Measurements from ENCODE around the gene IMMP2L.
"Not testable (repeated sequence)": the region's sequence is repeated elsewhere in the genome, so short reads cannot be mapped to it uniquely, and the experiment has no call there.

Gene IMMP2L

DNA sequence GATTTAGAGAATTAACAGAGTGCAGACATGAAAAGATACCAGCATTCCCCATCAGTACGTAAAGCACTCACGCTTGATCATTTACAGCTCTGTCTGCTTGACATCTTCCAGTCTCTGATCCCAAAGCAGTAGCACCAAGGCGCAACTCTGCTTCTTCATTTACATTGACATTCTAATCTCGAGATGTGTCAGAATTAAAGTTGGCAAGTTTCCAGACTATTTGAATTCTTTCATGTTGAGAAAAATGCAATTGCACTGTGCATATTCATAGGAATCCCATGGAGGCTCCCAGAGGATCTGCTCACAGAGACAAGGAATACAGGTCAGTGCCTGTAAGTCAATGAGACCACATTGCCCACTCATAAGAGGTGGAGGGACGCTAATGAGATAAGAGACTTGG lies 287.4 kb downstream of the IMMP2L start:
- H3K79me2 ChIP-seq (ENCODE audit: insufficient read depth, low read length): no peaks in the 10 kb centered on the region
- H2AFZ ChIP-seq (ENCODE audit: low read depth, low read length): no peak overlapping the region
- no peaks in the 10 kb centered on the region for H3K9me3 ChIP-seq (ENCODE audit: insufficient read depth, low read length, severe bottlenecking)
- DNase-seq: no peak
- H3K4me3 ChIP-seq (ENCODE audit: low read depth in 1 of 2, low read length in 2 of 2): no peak overlapping the region
- ATAC-seq (ENCODE audit: insufficient read depth, low read depth): no peak
- no peak overlapping the region for H3K27ac ChIP-seq (ENCODE audit: low read length)
- H3K9ac ChIP-seq (ENCODE audit: low read depth, low read length): no peak overlapping the region
- no peak overlapping the region for H3K4me2 ChIP-seq (ENCODE audit: insufficient read depth, low read length)
- no peaks in the 10 kb centered on the region for H3K4me1 ChIP-seq (ENCODE audit: insufficient read depth, low read length)
- no peaks in the 10 kb centered on the region for H3K27me3 ChIP-seq (ENCODE audit: insufficient read depth, low read length, poor library complexity)
- TF ChIP-seq, protein P1, sequence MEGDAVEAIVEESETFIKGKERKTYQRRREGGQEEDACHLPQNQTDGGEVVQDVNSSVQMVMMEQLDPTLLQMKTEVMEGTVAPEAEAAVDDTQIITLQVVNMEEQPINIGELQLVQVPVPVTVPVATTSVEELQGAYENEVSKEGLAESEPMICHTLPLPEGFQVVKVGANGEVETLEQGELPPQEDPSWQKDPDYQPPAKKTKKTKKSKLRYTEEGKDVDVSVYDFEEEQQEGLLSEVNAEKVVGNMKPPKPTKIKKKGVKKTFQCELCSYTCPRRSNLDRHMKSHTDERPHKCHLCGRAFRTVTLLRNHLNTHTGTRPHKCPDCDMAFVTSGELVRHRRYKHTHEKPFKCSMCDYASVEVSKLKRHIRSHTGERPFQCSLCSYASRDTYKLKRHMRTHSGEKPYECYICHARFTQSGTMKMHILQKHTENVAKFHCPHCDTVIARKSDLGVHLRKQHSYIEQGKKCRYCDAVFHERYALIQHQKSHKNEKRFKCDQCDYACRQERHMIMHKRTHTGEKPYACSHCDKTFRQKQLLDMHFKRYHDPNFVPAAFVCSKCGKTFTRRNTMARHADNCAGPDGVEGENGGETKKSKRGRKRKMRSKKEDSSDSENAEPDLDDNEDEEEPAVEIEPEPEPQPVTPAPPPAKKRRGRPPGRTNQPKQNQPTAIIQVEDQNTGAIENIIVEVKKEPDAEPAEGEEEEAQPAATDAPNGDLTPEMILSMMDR (IDR thresholded peaks at IDR 0.05; ENCODE audit: borderline replicate concordance, extremely low read depth, low read length, poor library complexity, severe bottlenecking): no peak
- TF ChIP-seq EZH2 (IDR thresholded peaks at IDR 0.05; ENCODE audit: borderline replicate concordance, low read depth, low read length, severe bottlenecking): no peak
- H3K36me3 ChIP-seq (ENCODE audit: insufficient read depth, low read length): no peaks in the 10 kb centered on the region
- no peaks in the 10 kb centered on the region for H4K20me1 ChIP-seq (ENCODE audit: insufficient read depth, low read length)

DNA sequence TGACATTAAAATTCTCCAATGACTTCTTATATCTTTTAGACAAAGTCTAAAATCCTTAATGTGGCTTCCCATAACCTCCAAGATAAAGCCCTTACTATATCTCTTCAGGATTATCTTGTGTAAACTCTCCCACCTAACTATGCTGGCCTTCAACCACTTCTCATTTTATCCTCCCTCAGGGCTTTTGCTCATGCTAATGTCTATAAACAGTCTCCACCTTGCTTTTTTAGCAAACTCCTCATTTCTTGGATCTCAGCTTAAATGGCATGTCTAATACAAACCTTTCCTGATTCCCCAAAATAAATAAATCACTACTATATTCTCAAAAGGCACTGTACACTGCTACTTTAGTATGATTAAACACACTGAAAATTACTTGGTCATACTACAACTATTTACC lies 290.2 kb downstream of the IMMP2L start:
- H3K9ac ChIP-seq (ENCODE audit: low read depth, low read length): no peak overlapping the region
- H4K20me1 ChIP-seq (ENCODE audit: insufficient read depth, low read length): no peaks in the 10 kb centered on the region
- no peaks in the 10 kb centered on the region for H3K9me3 ChIP-seq (ENCODE audit: insufficient read depth, low read length, severe bottlenecking)
- H3K27me3 ChIP-seq (ENCODE audit: insufficient read depth, low read length, poor library complexity): no peaks in the 10 kb centered on the region
- H3K4me2 ChIP-seq (ENCODE audit: insufficient read depth, low read length): no peak overlapping the region
- ATAC-seq (ENCODE audit: insufficient read depth, low read depth) (no peak), DNase-seq (no peak)
- no peaks in the 10 kb centered on the region for H3K79me2 ChIP-seq (ENCODE audit: insufficient read depth, low read length)
- TF ChIP-seq EZH2 (IDR thresholded peaks at IDR 0.05; ENCODE audit: borderline replicate concordance, low read depth, low read length, severe bottlenecking): no peak
- TF ChIP-seq, protein P1 (IDR thresholded peaks at IDR 0.05; ENCODE audit: borderline replicate concordance, extremely low read depth, low read length, poor library complexity, severe bottlenecking): no peak
- H3K4me1 ChIP-seq (ENCODE audit: insufficient read depth, low read length): no peaks in the 10 kb centered on the region
- no peak overlapping the region for H3K27ac ChIP-seq (ENCODE audit: low read length)
- H3K36me3 ChIP-seq (ENCODE audit: insufficient read depth, low read length): no peaks in the 10 kb centered on the region
- no peak overlapping the region for H3K4me3 ChIP-seq (ENCODE audit: low read depth in 1 of 2, low read length in 2 of 2)
- no peak overlapping the region for H2AFZ ChIP-seq (ENCODE audit: low read depth, low read length)

DNA sequence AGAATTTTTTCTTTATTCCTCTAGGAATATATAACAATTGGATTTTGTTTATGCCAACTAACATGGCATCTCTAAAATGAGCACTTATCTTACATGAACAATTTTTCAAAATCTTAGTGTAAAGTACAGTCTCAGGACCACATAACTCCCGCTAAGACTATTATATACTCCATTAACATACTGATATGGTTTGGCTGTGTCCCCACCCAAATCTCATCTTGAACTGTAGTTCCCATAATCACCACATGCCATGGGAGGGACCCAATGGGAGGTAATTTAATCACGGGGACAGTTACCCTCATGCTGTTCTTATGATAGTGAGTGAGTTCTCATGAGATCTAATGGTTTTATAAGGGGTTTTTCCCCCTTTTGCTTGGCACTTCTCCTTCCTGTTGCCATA lies 291.5 kb downstream of the IMMP2L start:
- H3K79me2 ChIP-seq (ENCODE audit: insufficient read depth, low read length); H3K9me3 ChIP-seq (ENCODE audit: insufficient read depth, low read length, severe bottlenecking); H2AFZ ChIP-seq (ENCODE audit: low read depth, low read length); H4K20me1 ChIP-seq (ENCODE audit: insufficient read depth, low read length); H3K36me3 ChIP-seq (ENCODE audit: insufficient read depth, low read length); H3K4me1 ChIP-seq (ENCODE audit: insufficient read depth, low read length); ATAC-seq (ENCODE audit: insufficient read depth, low read depth); H3K4me3 ChIP-seq (ENCODE audit: low read depth in 1 of 2, low read length in 2 of 2); H3K27me3 ChIP-seq (ENCODE audit: insufficient read depth, low read length, poor library complexity); H3K27ac ChIP-seq (ENCODE audit: low read length); H3K4me2 ChIP-seq (ENCODE audit: insufficient read depth, low read length); H3K9ac ChIP-seq (ENCODE audit: low read depth, low read length); DNase-seq: not testable (repeated sequence)

DNA sequence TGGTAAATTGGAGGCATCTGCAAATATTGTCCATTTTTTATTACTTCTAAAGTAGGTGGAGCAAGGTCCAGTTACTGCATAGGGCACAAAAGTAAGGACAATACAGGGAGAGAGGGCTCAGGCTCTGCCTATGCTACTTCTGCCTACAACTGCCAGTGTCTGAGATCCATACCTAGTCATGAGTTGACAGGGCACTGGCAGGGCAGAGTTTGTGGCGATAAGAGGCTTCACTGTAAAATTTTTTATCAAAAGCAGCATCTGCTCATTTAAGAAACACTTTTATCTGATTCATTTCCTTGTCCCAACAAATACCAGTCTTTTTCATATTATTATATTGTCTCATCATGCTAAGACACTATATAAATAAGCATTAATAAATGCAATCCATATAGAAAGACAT lies 293.4 kb downstream of the IMMP2L start:
- no peaks in the 10 kb centered on the region for H3K36me3 ChIP-seq (ENCODE audit: insufficient read depth, low read length)
- no peak overlapping the region for H3K9ac ChIP-seq (ENCODE audit: low read depth, low read length)
- no peak for ATAC-seq (ENCODE audit: insufficient read depth, low read depth)
- no peaks in the 10 kb centered on the region for H3K9me3 ChIP-seq (ENCODE audit: insufficient read depth, low read length, severe bottlenecking)
- no peaks in the 10 kb centered on the region for H4K20me1 ChIP-seq (ENCODE audit: insufficient read depth, low read length)
- no peak overlapping the region for H3K4me3 ChIP-seq (ENCODE audit: low read depth in 1 of 2, low read length in 2 of 2)
- H3K79me2 ChIP-seq (ENCODE audit: insufficient read depth, low read length): no peaks in the 10 kb centered on the region
- H3K27ac ChIP-seq (ENCODE audit: low read length): no peak overlapping the region
- no peaks in the 10 kb centered on the region for H3K4me1 ChIP-seq (ENCODE audit: insufficient read depth, low read length)
- H2AFZ ChIP-seq (ENCODE audit: low read depth, low read length): no peak overlapping the region
- H3K27me3 ChIP-seq (ENCODE audit: insufficient read depth, low read length, poor library complexity): no peaks in the 10 kb centered on the region
- no peak for TF ChIP-seq EZH2 (IDR thresholded peaks at IDR 0.05; ENCODE audit: borderline replicate concordance, low read depth, low read length, severe bottlenecking)
- TF ChIP-seq, protein P1 (IDR thresholded peaks at IDR 0.05; ENCODE audit: borderline replicate concordance, extremely low read depth, low read length, poor library complexity, severe bottlenecking): no peak
- H3K4me2 ChIP-seq (ENCODE audit: insufficient read depth, low read length): no peak overlapping the region
- no peak for DNase-seq
